ENCODE data around the gene CD302. TPM values are rescaled to one million over a fixed set of nuclear protein-coding genes. Genes with fewer than 3 reads are reported as not detected.

The CD302 gene
- total RNA-seq: 5.0 and 5.2 TPM in 2 replicates

DNA sequence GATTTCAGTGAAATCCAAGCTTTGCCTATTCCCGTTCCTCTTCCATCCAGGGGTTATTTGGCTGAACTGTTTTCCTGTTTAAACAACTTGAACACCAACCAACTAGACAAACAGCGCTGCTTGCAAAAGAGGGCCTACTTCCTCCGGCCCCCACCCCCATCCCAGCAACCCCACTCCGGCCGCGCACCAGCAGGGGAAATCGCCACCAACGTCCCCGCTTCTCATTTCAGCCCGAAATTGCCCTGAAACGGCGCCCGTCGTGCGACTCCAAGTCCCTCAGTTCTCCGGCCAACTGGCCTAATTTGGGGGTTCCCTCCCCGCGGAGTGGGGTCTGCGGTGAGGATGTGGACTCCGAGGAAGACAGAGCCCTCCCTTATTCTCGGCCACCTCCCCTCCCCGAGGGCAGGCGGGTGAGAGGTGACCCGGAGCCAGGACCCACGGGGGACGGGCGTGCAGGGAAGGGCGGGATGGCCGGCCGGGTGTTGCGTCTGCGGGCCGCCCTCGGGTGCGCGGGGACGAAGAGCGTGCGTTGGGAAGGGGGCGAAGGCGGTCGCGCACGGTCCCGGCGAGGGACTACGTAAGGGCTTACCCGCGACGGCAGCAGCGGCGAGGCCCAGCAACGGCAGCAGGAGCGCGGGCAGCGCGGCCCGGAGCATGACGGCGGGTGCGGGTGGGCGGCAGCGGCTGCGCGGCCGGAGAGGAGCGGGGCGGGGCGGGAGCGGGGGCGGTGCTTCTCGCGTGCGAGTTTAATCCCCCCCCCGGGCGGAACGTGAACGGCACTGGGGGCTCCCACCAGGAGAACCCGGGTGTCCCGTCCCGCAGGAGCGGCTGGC is at the start of gene CD302:
Gene CD302 (minus strand): TSS at position 666 of the 833 bp plus-strand sequence. CDS start 10 bp downstream, at position 656.

Other genes with a start within 250 kb of the CD302 start
- gene BAZ2B, start 181.7 kb downstream of the CD302 start, total RNA-seq: 6.7 and 8.5 TPM in 2 replicates
- gene MARCHF7, start 85.7 kb downstream of the CD302 start, total RNA-seq: 79.8 and 88.3 TPM in 2 replicates
- gene LY75, start 106.5 kb upstream of the CD302 start, total RNA-seq: 0.34 and 0.74 TPM in 2 replicates